Measurements from ENCODE around the gene MN1. TPM values are rescaled to one million over a fixed set of nuclear protein-coding genes. Genes with fewer than 3 reads are reported as not detected.

The MN1 gene
- total and polyA plus RNA-seq, 2 of the 4 experiments (the other 2 are of a cell fraction) = 0.36 to 1.3 TPM

Other genes starting within 250 kb of the MN1 start
- gene PITPNB, start 117.5 kb upstream of the MN1 start, total RNA-seq (2012; rRNA removed) = 19.7 and 29.2 TPM in 2 replicates
- gene PITPNB, start 117.5 kb upstream of the MN1 start, polyA plus RNA-seq (2012; rRNA removed) = 43.3 and 54.5 TPM in 2 replicates